Tibial nerve (tissue), 4 donors: ENCODE measurements around the gene PGLYRP4. TPM values are rescaled to one million over a fixed set of nuclear protein-coding genes. Genes with fewer than 3 reads are reported as not detected.

ENCODE experiments used
- DNase-seq, 2 donors: peaks; one replicate each; pipeline ENCODE4 v3.0.0-alpha.2; 2019; ENCODE audit warnings: low spot score in 2 of 2
- H3K27ac ChIP-seq, 4 donors: fragments of 200-600 bp; sonication (generic) in 3 of 4; one replicate each; pipeline ENCODE4 v1.5.1; 2017 to 2019; ENCODE audit warnings: mild to moderate bottlenecking in 1 of 4
- H3K27me3 ChIP-seq, 2 donors: fragments of 200-600 bp; sonication (generic) in 1 of 2; one replicate each; pipeline versions ENCODE4 v1.5.1 to v1.6.0; 2017 to 2019
- H3K36me3 ChIP-seq, 3 donors: fragments of 200-600 bp; sonication (generic); one replicate each; pipeline ENCODE4 v1.5.1; 2018 to 2019
- H3K4me1 ChIP-seq, 4 donors: fragments of 200-600 bp; sonication (generic) in 3 of 4; one replicate each; pipeline ENCODE4 v1.5.1; 2017 to 2019
- H3K4me3 ChIP-seq, 4 donors: fragments of 200-600 bp; sonication (generic) in 3 of 4; one replicate each; pipeline ENCODE4 v1.5.1; 2017 to 2019; ENCODE audit warnings: mild to moderate bottlenecking in 1 of 4, moderate library complexity in 1 of 4
- H3K9me3 ChIP-seq, 4 donors: fragments of 200-600 bp; sonication (generic) in 3 of 4; one replicate each; pipeline ENCODE4 v1.5.1; 2017 to 2019
- CTCF ChIP-seq, 5 experiments: fragments of 200-600 bp in 3 of 5; fragments of 450-650 bp in 2 of 5; sonication (generic) in 3 of 5; IDR thresholded peaks; one replicate each; pipeline ENCODE4 v1.5.1; 2016 to 2019; ENCODE audit warnings: antibody characterized with exemption in 5 of 5, mild to moderate bottlenecking in 3 of 5, moderate library complexity in 2 of 5
- EP300 ChIP-seq, 2 donors: sonication (generic); formaldehyde crosslinking; IDR thresholded peaks; one replicate each; pipeline ENCODE4 v1.6.1; 2017; ENCODE audit warnings: antibody characterized with exemption in 2 of 2, mild to moderate bottlenecking in 1 of 2
- POLR2A ChIP-seq, 2 donors: fragments of 450-650 bp; IDR thresholded peaks; one replicate each; pipeline ENCODE4 v1.6.1; 2017; ENCODE audit warnings: antibody characterized with exemption in 2 of 2, mild to moderate bottlenecking in 2 of 2, moderate library complexity in 2 of 2
- WGBS, 2 donors: methylation state at CpG; one replicate each; pipeline ENCODE4 v1.1.5; 2018; 5-methylcytosine and 5-hydroxymethylcytosine counted together
- total RNA-seq, 4 donors: library from RNA; depleted of rRNA; stranded (reverse); fragments of >200 nt; gene quantifications; one replicate each; pipeline ENCODE4 v1.1.0, GENCODE V29; 2016

The PGLYRP4 gene
- total RNA-seq, 4 donors from 2014 or later = not detected

GRCh38 chr1:153357076-153357852, 8.6 kb upstream of the PGLYRP4 start:
- Histone ChIP-seq H3K27ac (peak overlapping the region in 1 of 4 donors; percentile 11), H3K4me3 (no peak overlapping the region), H3K36me3 (no peaks in the 10 kb centered on the region), H3K4me1 (peaks cover 0 to 6% (median 0%) of the 10 kb centered on the region in 4 donors), H3K9me3 (no peaks in the 10 kb centered on the region), H3K27me3 (peaks cover 0 to under 1% of the 10 kb centered on the region in 2 donors)
- peak in 1 of 2 donors; percentile 46 for DNase-seq
- WGBS, 2 donors = 63% methylated on average over 10 of the region's 10 CpGs
- TF ChIP-seq EP300 (IDR thresholded peaks at IDR 0.05) = peak in 1 of 2 donors; percentile 60
- TF ChIP-seq CTCF (IDR thresholded peaks at IDR 0.05) = no peak

GRCh38 chr1:153356392-153357075, 7.9 kb upstream of the PGLYRP4 start:
- DNase-seq = no peak
- no peak overlapping the region for H3K27ac ChIP-seq
- TF ChIP-seq EP300 (IDR thresholded peaks at IDR 0.05) (no peak), POLR2A (IDR thresholded peaks at IDR 0.05) (no peak), CTCF (IDR thresholded peaks at IDR 0.05) (no peak)
- 79 to 83% methylated on average over 8 of the region's 8 CpGs for WGBS, 2 donors
- no peaks in the 10 kb centered on the region for H3K36me3 ChIP-seq
- no peak overlapping the region for H3K4me3 ChIP-seq
- H3K27me3 ChIP-seq = peaks cover 0 to 8% of the 10 kb centered on the region in 2 donors
- no peaks in the 10 kb centered on the region for H3K9me3 ChIP-seq
- H3K4me1 ChIP-seq = peaks cover 0 to 6% (median 0%) of the 10 kb centered on the region in 4 donors

GRCh38 chr1:153355445-153356071, 6.9 kb upstream of the PGLYRP4 start:
- DNase-seq = no peak
- 48 to 62% methylated on average over 10 of the region's 10 CpGs for WGBS, 2 donors
- TF ChIP-seq CTCF (IDR thresholded peaks at IDR 0.05) (peak in 2 of 5 experiments; percentile 23 to 34), POLR2A (IDR thresholded peaks at IDR 0.05) (no peak)

GRCh38 chr1:153354515-153355193, 6.0 kb upstream of the PGLYRP4 start:
- H3K9me3 ChIP-seq = no peaks in the 10 kb centered on the region
- WGBS, 2 donors = 60 to 68% methylated on average over 8 of the region's 8 CpGs

More at GRCh38 chr1:153355445-153356071, 6.9 kb upstream of the PGLYRP4 start:
- no peak overlapping the region for H3K27ac ChIP-seq
- no peaks in the 10 kb centered on the region for H3K9me3 ChIP-seq
- H3K4me1 ChIP-seq = peaks cover 0 to 6% (median 0%) of the 10 kb centered on the region in 4 donors
- no peaks in the 10 kb centered on the region for H3K36me3 ChIP-seq
- H3K27me3 ChIP-seq = peaks cover 0 to 13% of the 10 kb centered on the region in 2 donors
- H3K4me3 ChIP-seq = no peak overlapping the region

More at GRCh38 chr1:153354515-153355193, 6.0 kb upstream of the PGLYRP4 start:
- Histone ChIP-seq H3K4me1 (peaks cover 0 to 6% (median 0%) of the 10 kb centered on the region in 4 donors), H3K36me3 (no peaks in the 10 kb centered on the region), H3K27ac (no peak overlapping the region), H3K4me3 (no peak overlapping the region), H3K27me3 (peaks cover 0 to 20% of the 10 kb centered on the region in 2 donors)
- DNase-seq = no peak
- no peak for TF ChIP-seq CTCF (IDR thresholded peaks at IDR 0.05)
- TF ChIP-seq POLR2A (IDR thresholded peaks at IDR 0.05) = no peak
- TF ChIP-seq EP300 (IDR thresholded peaks at IDR 0.05) = no peak
